HEK293 (cell line): Measurements from ENCODE around the gene PITPNC1.

Source experiments
- CTCF ChIA-PET: fragments of 350-600 bp; formaldehyde crosslinking; extraction: SDS; loops from one replicate; lab custom pipeline; 2021; ENCODE audit warnings: antibody characterized with exemption; lab: Yijun Ruan, JAX
- POLR2A ChIA-PET: fragments of 300-600 bp; formaldehyde crosslinking; extraction: SDS; loops from one replicate; lab custom pipeline; 2020; ENCODE audit warnings: antibody characterized with exemption, inconsistent platforms; lab: Yijun Ruan, JAX
- H3K27ac ChIP-seq: fragments of 200-500 bp; sonication (Bioruptor generic); 2 replicates; pipeline ENCODE4 v1.5.1; 2014; ENCODE audit warnings: low read depth, low read length, control low read depth, inconsistent platforms; ENCODE audit errors: extremely low read depth
- H3K36me3 ChIP-seq, 2 experiments: fragments of 200-500 bp in 1 of 2; sonication (Bioruptor generic) in 1 of 2; 1 replicate in 1 of 2; 2 replicates in 1 of 2; pipeline ENCODE4 v1.5.1; 2014 to 2017; ENCODE audit warnings: inconsistent platforms in 2 of 2, low read length in 2 of 2; ENCODE audit not compliant: control insufficient read depth in 2 of 2, insufficient read depth in 1 of 2
- H3K4me1 ChIP-seq: fragments of 200-500 bp; sonication (Bioruptor generic); 2 replicates; pipeline ENCODE4 v1.5.1; 2014; ENCODE audit warnings: mild to moderate bottlenecking, low read length, inconsistent platforms; ENCODE audit not compliant: control insufficient read depth, insufficient read depth
- H3K4me3 ChIP-seq: 2 replicates; pipeline ENCODE4 v1.5.1; 2011; ENCODE audit warnings: low read depth, mild to moderate bottlenecking, control low read depth, low read length, moderate library complexity
- H3K9me3 ChIP-seq: fragments of 200-500 bp; sonication (Bioruptor generic); 2 replicates; pipeline ENCODE4 v1.5.1; 2014; ENCODE audit warnings: low read depth, low read length, inconsistent platforms; ENCODE audit not compliant: control insufficient read depth, insufficient read depth
- GFI1B ChIP-seq: fragments of 450-650 bp; formaldehyde crosslinking; IDR thresholded peaks from 2 replicates; pipeline ENCODE4 v1.5.1; 2016; ENCODE audit warnings: missing biosample characterization, missing genetic modification characterization
- MZF1 ChIP-seq: fragments of 450-650 bp; formaldehyde crosslinking; IDR thresholded peaks from 2 replicates; pipeline ENCODE4 v1.5.1; 2017; ENCODE audit warnings: missing biosample characterization, missing genetic modification characterization, borderline replicate concordance
- REPIN1 ChIP-seq: fragments of 450-650 bp; formaldehyde crosslinking; IDR thresholded peaks from 2 replicates; pipeline ENCODE4 v1.5.1; 2017; ENCODE audit warnings: missing biosample characterization, missing genetic modification characterization, low read depth
- ZBTB1 ChIP-seq: fragments of 450-650 bp; formaldehyde crosslinking; IDR thresholded peaks from 2 replicates; pipeline ENCODE4 v1.5.1; 2016; ENCODE audit warnings: missing biosample characterization, missing genetic modification characterization
- ZBTB8A ChIP-seq: fragments of 450-650 bp; formaldehyde crosslinking; IDR thresholded peaks from 2 replicates; pipeline ENCODE4 v1.5.1; 2016; ENCODE audit warnings: missing biosample characterization, missing genetic modification characterization
- ZFP37 ChIP-seq: fragments of 450-650 bp; formaldehyde crosslinking; IDR thresholded peaks from 2 replicates; pipeline ENCODE4 v1.5.1; 2016; ENCODE audit warnings: missing biosample characterization, missing genetic modification characterization
- ZNF138 ChIP-seq: fragments of 450-650 bp; formaldehyde crosslinking; IDR thresholded peaks from 2 replicates; pipeline ENCODE4 v1.5.1; 2016; ENCODE audit warnings: missing biosample characterization, missing genetic modification characterization, borderline replicate concordance
- ZNF157 ChIP-seq: fragments of 450-650 bp; formaldehyde crosslinking; IDR thresholded peaks from 2 replicates; pipeline ENCODE4 v1.5.1; 2016; ENCODE audit warnings: missing biosample characterization, missing genetic modification characterization
- ZNF175 ChIP-seq: fragments of 450-650 bp; formaldehyde crosslinking; IDR thresholded peaks from 2 replicates; pipeline ENCODE4 v1.5.1; 2016; ENCODE audit warnings: missing biosample characterization, missing genetic modification characterization
- ZNF221 ChIP-seq: fragments of 450-650 bp; formaldehyde crosslinking; IDR thresholded peaks from 2 replicates; pipeline ENCODE4 v1.5.1; 2017; ENCODE audit warnings: missing biosample characterization, missing genetic modification characterization, borderline replicate concordance
- ZNF239 ChIP-seq: fragments of 450-650 bp; formaldehyde crosslinking; IDR thresholded peaks from 2 replicates; pipeline ENCODE4 v1.5.1; 2016; ENCODE audit warnings: missing biosample characterization, missing genetic modification characterization
- ZNF433 ChIP-seq: fragments of 450-650 bp; formaldehyde crosslinking; IDR thresholded peaks from 2 replicates; pipeline ENCODE4 v1.5.1; 2016; ENCODE audit warnings: missing biosample characterization, missing genetic modification characterization, low read depth
- ZNF513 ChIP-seq: fragments of 450-650 bp; IDR thresholded peaks from 2 replicates; pipeline ENCODE4 v1.5.1; 2018; ENCODE audit warnings: missing biosample characterization, missing genetic modification characterization
- ZNF530 ChIP-seq: fragments of 450-650 bp; formaldehyde crosslinking; IDR thresholded peaks from 2 replicates; pipeline ENCODE4 v1.5.1; 2016; ENCODE audit warnings: low read depth, missing biosample characterization, missing genetic modification characterization
- ZNF580 ChIP-seq: fragments of 450-650 bp; formaldehyde crosslinking; IDR thresholded peaks from 2 replicates; pipeline ENCODE4 v1.5.1; 2016; ENCODE audit warnings: missing biosample characterization, missing genetic modification characterization
- ZNF660 ChIP-seq: fragments of 450-650 bp; IDR thresholded peaks from 2 replicates; pipeline ENCODE4 v1.5.1; 2018; ENCODE audit warnings: missing biosample characterization, mild to moderate bottlenecking, missing genetic modification characterization
- ZNF76 ChIP-seq: fragments of 450-650 bp; formaldehyde crosslinking; IDR thresholded peaks from 2 replicates; pipeline ENCODE4; 2016; ENCODE audit warnings: low read depth, missing biosample characterization, missing genetic modification characterization, borderline replicate concordance
- ZSCAN16 ChIP-seq: fragments of 450-650 bp; formaldehyde crosslinking; IDR thresholded peaks from 2 replicates; pipeline ENCODE4 v1.5.1; 2016; ENCODE audit warnings: missing biosample characterization, missing genetic modification characterization
- TF ChIP-seq, protein P1 (sequence below): fragments of 450-650 bp; formaldehyde crosslinking; IDR thresholded peaks from 2 replicates; pipeline ENCODE4 v1.5.1; 2017; ENCODE audit warnings: missing biosample characterization, missing genetic modification characterization
- TF ChIP-seq, protein P2 (sequence below): fragments of 450-650 bp; formaldehyde crosslinking; IDR thresholded peaks from 2 replicates; pipeline ENCODE4 v1.5.1; 2016; ENCODE audit warnings: missing biosample characterization, missing genetic modification characterization, borderline replicate concordance
- TF ChIP-seq, protein P3 (sequence below): sonication (generic); formaldehyde crosslinking; IDR thresholded peaks from 2 replicates; pipeline ENCODE4 v1.8.1; 2022; ENCODE audit warnings: mild to moderate bottlenecking, moderate library complexity, missing genetic modification reagents

Gene PITPNC1

GRCh38 chr17:67574658-67575293 lies 197.7 kb downstream of the PITPNC1 start:
- Histone ChIP-seq H3K36me3 (no peaks in the 10 kb centered on the region), H3K27ac (no peak overlapping the region), H3K4me3 (no peak overlapping the region), H3K9me3 (no peaks in the 10 kb centered on the region), H3K4me1 (no peaks in the 10 kb centered on the region)
- ChIA-PET CTCF (no interaction called here), POLR2A (no interaction called here)
- TF ChIP-seq ZNF239 (tag by site-specific recombination): no peak

- CTCF ChIA-PET: no interaction called here
Measured at GRCh38 chr17:67575325-67575724, 198.2 kb downstream of the PITPNC1 start.

GRCh38 chr17:67576471-67577115 lies 199.5 kb downstream of the PITPNC1 start:
- no peak overlapping the region for H3K4me3 ChIP-seq
- H3K36me3 ChIP-seq: no peaks in the 10 kb centered on the region; a peak in 1 of 3 replicates
- no peak overlapping the region for H3K27ac ChIP-seq
- no peak for TF ChIP-seq ZNF433
- TF ChIP-seq ZNF580 (tag by site-specific recombination): no peak
- TF ChIP-seq, protein P1, sequence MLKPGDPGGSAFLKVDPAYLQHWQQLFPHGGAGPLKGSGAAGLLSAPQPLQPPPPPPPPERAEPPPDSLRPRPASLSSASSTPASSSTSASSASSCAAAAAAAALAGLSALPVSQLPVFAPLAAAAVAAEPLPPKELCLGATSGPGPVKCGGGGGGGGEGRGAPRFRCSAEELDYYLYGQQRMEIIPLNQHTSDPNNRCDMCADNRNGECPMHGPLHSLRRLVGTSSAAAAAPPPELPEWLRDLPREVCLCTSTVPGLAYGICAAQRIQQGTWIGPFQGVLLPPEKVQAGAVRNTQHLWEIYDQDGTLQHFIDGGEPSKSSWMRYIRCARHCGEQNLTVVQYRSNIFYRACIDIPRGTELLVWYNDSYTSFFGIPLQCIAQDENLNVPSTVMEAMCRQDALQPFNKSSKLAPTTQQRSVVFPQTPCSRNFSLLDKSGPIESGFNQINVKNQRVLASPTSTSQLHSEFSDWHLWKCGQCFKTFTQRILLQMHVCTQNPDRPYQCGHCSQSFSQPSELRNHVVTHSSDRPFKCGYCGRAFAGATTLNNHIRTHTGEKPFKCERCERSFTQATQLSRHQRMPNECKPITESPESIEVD (tag by site-specific recombination): no peak
- no peak for TF ChIP-seq ZNF660 (tag by site-specific recombination)
- no peak for TF ChIP-seq ZNF76 (tag by site-specific recombination)
- TF ChIP-seq, protein P2, sequence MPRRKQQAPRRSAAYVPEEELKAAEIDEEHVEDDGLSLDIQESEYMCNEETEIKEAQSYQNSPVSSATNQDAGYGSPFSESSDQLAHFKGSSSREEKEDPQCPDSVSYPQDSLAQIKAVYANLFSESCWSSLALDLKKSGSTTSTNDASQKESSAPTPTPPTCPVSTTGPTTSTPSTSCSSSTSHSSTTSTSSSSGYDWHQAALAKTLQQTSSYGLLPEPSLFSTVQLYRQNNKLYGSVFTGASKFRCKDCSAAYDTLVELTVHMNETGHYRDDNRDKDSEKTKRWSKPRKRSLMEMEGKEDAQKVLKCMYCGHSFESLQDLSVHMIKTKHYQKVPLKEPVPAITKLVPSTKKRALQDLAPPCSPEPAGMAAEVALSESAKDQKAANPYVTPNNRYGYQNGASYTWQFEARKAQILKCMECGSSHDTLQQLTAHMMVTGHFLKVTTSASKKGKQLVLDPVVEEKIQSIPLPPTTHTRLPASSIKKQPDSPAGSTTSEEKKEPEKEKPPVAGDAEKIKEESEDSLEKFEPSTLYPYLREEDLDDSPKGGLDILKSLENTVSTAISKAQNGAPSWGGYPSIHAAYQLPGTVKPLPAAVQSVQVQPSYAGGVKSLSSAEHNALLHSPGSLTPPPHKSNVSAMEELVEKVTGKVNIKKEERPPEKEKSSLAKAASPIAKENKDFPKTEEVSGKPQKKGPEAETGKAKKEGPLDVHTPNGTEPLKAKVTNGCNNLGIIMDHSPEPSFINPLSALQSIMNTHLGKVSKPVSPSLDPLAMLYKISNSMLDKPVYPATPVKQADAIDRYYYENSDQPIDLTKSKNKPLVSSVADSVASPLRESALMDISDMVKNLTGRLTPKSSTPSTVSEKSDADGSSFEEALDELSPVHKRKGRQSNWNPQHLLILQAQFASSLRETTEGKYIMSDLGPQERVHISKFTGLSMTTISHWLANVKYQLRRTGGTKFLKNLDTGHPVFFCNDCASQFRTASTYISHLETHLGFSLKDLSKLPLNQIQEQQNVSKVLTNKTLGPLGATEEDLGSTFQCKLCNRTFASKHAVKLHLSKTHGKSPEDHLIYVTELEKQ (tag by site-specific recombination): no peak
- no peak for TF ChIP-seq ZSCAN16 (tag by site-specific recombination)
- TF ChIP-seq ZNF175 (tag by site-specific recombination): no peak
- no peak for TF ChIP-seq ZNF157 (tag by site-specific recombination)
- no peak for TF ChIP-seq ZNF513 (tag by site-specific recombination)
- TF ChIP-seq, protein P3, sequence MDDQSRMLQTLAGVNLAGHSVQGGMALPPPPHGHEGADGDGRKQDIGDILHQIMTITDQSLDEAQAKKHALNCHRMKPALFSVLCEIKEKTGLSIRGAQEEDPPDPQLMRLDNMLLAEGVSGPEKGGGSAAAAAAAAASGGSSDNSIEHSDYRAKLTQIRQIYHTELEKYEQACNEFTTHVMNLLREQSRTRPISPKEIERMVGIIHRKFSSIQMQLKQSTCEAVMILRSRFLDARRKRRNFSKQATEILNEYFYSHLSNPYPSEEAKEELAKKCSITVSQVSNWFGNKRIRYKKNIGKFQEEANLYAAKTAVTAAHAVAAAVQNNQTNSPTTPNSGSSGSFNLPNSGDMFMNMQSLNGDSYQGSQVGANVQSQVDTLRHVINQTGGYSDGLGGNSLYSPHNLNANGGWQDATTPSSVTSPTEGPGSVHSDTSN (CRISPR knock-in tag): no peak
- TF ChIP-seq REPIN1 (tag by site-specific recombination): no peak
- no peak for TF ChIP-seq ZBTB1 (tag by site-specific recombination)
- TF ChIP-seq ZNF221 (tag by site-specific recombination): no peak
- TF ChIP-seq GFI1B (tag by site-specific recombination): no peak
- TF ChIP-seq MZF1 (tag by site-specific recombination): no peak
- TF ChIP-seq ZNF138 (tag by site-specific recombination): no peak
- TF ChIP-seq ZNF530 (tag by site-specific recombination): no peak
- CTCF ChIA-PET: no interaction called here
- POLR2A ChIA-PET: interaction anchor here (1.0 kb wide), 1 partner anchor 198 kb away, joined by 11 read pairs; no protein-coding TSS in a partner anchor
- H3K4me1 ChIP-seq: no peaks in the 10 kb centered on the region
- no peaks in the 10 kb centered on the region for H3K9me3 ChIP-seq

More at GRCh38 chr17:67575325-67575724, 198.2 kb downstream of the PITPNC1 start:
- Histone ChIP-seq H3K4me1 (no peaks in the 10 kb centered on the region), H3K36me3 (no peaks in the 10 kb centered on the region; a peak in 1 of 3 replicates), H3K4me3 (no peak overlapping the region), H3K27ac (no peak overlapping the region), H3K9me3 (no peaks in the 10 kb centered on the region)
- TF ChIP-seq ZBTB8A (tag by site-specific recombination) (0 out of 2 replicates have a peak, but pooled peaks have one; percentile 13), ZFP37 (tag by site-specific recombination) (no peak)
- POLR2A ChIA-PET: interaction anchor here (1.0 kb wide), 1 partner anchor 197 kb away, joined by 11 read pairs; no protein-coding TSS in a partner anchor
